ENCODE measurements around the gene CDKN2A. TPM values are rescaled to one million over a fixed set of nuclear protein-coding genes. Genes with fewer than 3 reads are reported as not detected.

Gene CDKN2A
- total RNA-seq, 8 experiments from 2014 or later = 10.1 to 54.7 (median 23.1) TPM

GRCh38 chr9:22030101-22030598, 36.0 kb upstream of the CDKN2A start:
- peak in 3 of 8 experiments; percentile 40 to 78 (median 63) for ATAC-seq (replicated peaks in 6 of 8)

GRCh38 chr9:22029231-22029630, 35.0 kb upstream of the CDKN2A start:
- Histone ChIP-seq H3K4me3 (no peak overlapping the region), H3K4me1 (replicated peaks in 1 of 2) (peaks cover 0 to 3% of the 10 kb centered on the region in 2 donors), H3K27ac (no peak overlapping the region)
- in situ Hi-C loops (cut with MboI; ENCODE audit: low pct_unique_long_range_greater_than_20kb in 2 of 9, low sequenced_read_pairs in 9 of 9, unreplicated experiment in 9 of 9) = loop anchor here in 1 of 9 experiments (25.0 kb wide), 1 partner anchor 208 kb away; no protein-coding TSS in a partner anchor
- no peak for ATAC-seq (replicated peaks in 6 of 8)
- 57 to 100% (median 83%) methylated on average over 1 to 4 of the region's 4 CpGs; no CpG with 5 or more reads in 1 of the 10 experiments for WGBS, 10 experiments

More at GRCh38 chr9:22030101-22030598, 36.0 kb upstream of the CDKN2A start:
- Histone ChIP-seq H3K4me3 (no peak overlapping the region), H3K27ac (no peak overlapping the region), H3K4me1 (replicated peaks in 1 of 2) (peaks cover 0 to 3% of the 10 kb centered on the region in 2 donors)
- in situ Hi-C loops (cut with MboI; ENCODE audit: low pct_unique_long_range_greater_than_20kb in 2 of 9, low sequenced_read_pairs in 9 of 9, unreplicated experiment in 9 of 9) = loop anchor here in 1 of 9 experiments (25.0 kb wide), 1 partner anchor 207 kb away; no protein-coding TSS in a partner anchor
- 11 to 40% (median 21%) methylated on average over 1 of the region's 1 CpG; no CpG with 5 or more reads in 6 of the 10 experiments for WGBS, 10 experiments

DNA sequence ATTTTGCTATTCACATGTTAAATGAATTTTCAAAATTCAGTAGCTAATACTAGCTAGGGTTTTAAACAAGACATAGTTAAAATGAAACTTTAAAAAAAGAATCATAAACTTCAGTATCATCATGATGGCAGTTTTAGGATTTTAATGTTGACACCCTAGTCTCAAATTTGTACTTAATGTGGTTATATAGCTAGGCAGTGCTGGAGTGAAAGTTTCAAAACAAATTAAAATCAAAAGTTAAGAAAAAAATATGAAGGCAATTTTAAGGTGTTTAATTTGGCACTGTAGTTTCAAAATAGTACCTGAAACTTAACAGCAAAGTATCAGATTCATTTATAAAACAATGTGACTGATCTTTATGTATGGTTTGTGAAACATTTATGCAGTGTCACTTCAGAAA, 34.2 kb upstream of the CDKN2A start:
- Histone ChIP-seq H3K4me3 (no peak overlapping the region), H3K27ac (no peak overlapping the region), H3K4me1 (replicated peaks in 1 of 2) (peaks cover 0 to 3% of the 10 kb centered on the region in 2 donors)
- no peak for ATAC-seq (replicated peaks in 6 of 8)
- in situ Hi-C loops (cut with MboI; ENCODE audit: low pct_unique_long_range_greater_than_20kb in 2 of 9, low sequenced_read_pairs in 9 of 9, unreplicated experiment in 9 of 9) = loop anchor here in 1 of 9 experiments (25.0 kb wide), 1 partner anchor 209 kb away; no protein-coding TSS in a partner anchor

- 50 to 100% (median 72%) methylated on average over 1 to 5 of the region's 6 CpGs for WGBS, 10 experiments
- Histone ChIP-seq H3K27ac (no peak overlapping the region), H3K4me1 (replicated peaks in 1 of 2) (peaks cover 0 to 3% of the 10 kb centered on the region in 2 donors), H3K4me3 (no peak overlapping the region)
- in situ Hi-C loops (cut with MboI; ENCODE audit: low pct_unique_long_range_greater_than_20kb in 2 of 9, low sequenced_read_pairs in 9 of 9, unreplicated experiment in 9 of 9) = loop anchor here in 1 of 9 experiments (25.0 kb wide), 1 partner anchor 211 kb away; no protein-coding TSS in a partner anchor
- ATAC-seq (replicated peaks in 6 of 8) = no peak
These were observed 32.5 kb upstream of the CDKN2A start for GRCh38 chr9:22026696-22027095.

GRCh38 chr9:22022396-22022795, 28.2 kb upstream of the CDKN2A start:
- ATAC-seq (replicated peaks in 6 of 8) = no peak
- Histone ChIP-seq H3K27ac (no peak overlapping the region), H3K4me3 (no peak overlapping the region), H3K4me1 (replicated peaks in 1 of 2) (no peaks in the 10 kb centered on the region)
- WGBS, 10 experiments = 75 to 100% (median 94%) methylated on average over 2 to 3 of the region's 3 CpGs; no CpG with 5 or more reads in 1 of the 10 experiments
- in situ Hi-C loops (cut with MboI; ENCODE audit: low pct_unique_long_range_greater_than_20kb in 2 of 9, low sequenced_read_pairs in 9 of 9, unreplicated experiment in 9 of 9) = loop anchor here in 2 of 9 experiments (25.0 kb wide), 2 partner anchors 210 to 215 kb away; partner anchors contain the start of gene MTAP (in 1 of the 2)

DNA sequence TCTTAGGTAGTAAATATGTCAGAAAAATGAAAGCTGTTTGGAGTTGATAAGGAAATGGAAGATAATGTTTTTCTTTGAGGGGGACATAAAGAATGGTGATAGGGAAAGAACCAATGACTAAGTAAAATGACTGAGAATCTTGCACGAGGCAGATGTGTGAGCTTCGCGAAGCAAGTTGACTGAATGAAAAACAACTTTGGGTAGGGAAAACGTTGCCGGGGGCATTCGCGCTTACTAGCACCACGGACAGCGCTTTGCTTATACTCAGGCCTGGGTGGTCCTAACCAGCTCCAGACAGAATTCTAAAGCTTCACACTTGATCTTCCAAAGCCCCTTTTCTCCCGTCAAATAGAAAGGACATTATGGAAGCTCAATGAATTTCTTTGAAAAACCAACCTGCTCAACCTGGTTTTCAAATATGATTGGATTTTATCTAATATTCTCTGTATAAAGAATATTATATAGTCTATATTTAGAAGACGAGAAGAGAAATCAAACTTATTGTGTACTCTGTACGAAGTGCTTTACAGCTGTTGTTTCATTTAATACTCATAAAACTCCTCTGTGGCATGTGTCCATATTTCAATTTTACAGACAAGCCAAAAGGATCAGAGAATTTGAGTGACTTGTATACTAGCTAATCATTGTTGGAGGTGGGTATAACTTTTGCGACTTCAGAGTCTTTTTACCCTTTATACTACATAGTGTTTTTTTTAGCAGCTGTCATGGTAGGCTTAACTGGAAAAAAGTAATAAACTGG, 16.9 kb upstream of the CDKN2A start:
- in situ Hi-C loops (cut with MboI; ENCODE audit: low pct_unique_long_range_greater_than_20kb in 2 of 9, low sequenced_read_pairs in 9 of 9, unreplicated experiment in 9 of 9) = loop anchor here in 2 of 9 experiments (25.0 kb wide), 2 partner anchors 199 to 226 kb away; partner anchors contain the start of gene MTAP (in 1 of the 2)
- WGBS, 10 experiments = 0 to 90% (median 26%) methylated on average over 2 to 13 of the region's 13 CpGs; no CpG with 5 or more reads in 1 of the 10 experiments
- peaks cover under 1 to 5% of the 10 kb centered on the region in 2 donors for H3K4me1 ChIP-seq (replicated peaks in 1 of 2)
- no peak overlapping the region for H3K4me3 ChIP-seq
- no peak overlapping the region for H3K27ac ChIP-seq
- no peak for ATAC-seq (replicated peaks in 6 of 8)

- WGBS, 10 experiments = 0 to 33% (median 14%) methylated on average over 1 to 5 of the region's 6 CpGs; no CpG with 5 or more reads in 5 of the 10 experiments
- in situ Hi-C loops (cut with MboI; ENCODE audit: low pct_unique_long_range_greater_than_20kb in 2 of 9, low sequenced_read_pairs in 9 of 9, unreplicated experiment in 9 of 9) = loop anchor here in 2 of 9 experiments (25.0 kb wide), 2 partner anchors 197 to 228 kb away; partner anchors contain the start of gene MTAP (in 1 of the 2)
- H3K4me1 ChIP-seq (replicated peaks in 1 of 2) = peaks cover 2 to 14% of the 10 kb centered on the region in 2 donors
- H3K27ac ChIP-seq = no peak overlapping the region
- ATAC-seq (replicated peaks in 6 of 8) = no peak
- H3K4me3 ChIP-seq = peak overlapping the region; percentile 44 to 62 (median 52)
These were observed 15.3 kb upstream of the CDKN2A start for GRCh38 chr9:22009506-22009867.

DNA sequence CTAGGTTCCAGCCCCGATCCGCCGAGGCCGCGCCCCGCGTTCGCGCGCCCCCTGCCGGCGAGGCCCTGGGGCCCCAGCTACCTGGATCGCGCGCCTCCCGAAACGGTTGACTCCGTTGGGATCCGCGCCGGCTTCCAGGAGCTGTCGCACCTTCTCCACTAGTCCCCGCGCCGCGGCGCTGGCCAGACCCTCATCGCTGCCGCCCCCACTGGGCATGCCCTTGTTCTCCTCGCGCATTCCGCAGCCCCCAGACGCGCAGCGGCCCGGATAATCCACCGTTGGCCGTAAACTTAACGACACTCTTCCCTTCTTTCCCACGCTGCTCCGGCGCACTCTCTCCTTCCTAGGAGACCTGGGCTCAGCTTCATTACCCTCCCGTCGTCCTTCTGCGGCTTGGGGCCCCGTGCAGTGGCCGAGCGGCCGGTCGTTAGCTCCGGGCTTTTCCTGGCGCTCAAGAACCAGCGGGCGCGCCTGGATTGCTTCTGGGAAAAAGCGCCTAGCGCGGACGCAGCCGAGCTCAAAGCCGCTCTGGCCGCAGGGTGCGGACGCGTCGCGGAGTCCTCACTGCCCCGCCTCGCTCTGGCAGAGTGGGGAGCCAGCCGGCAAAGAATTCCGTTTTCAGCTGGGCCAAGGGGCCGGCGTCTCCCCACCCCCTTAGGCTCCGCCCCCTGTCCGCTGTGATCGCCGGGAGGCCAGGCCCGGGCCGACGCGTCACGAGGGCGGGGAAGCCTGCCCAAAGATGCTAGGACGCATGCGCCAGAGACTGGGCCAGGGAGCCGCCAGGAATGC, 14.7 kb upstream of the CDKN2A start, which contains the start of gene CDKN2B:
Gene CDKN2B, minus strand, starts transcription at position 589 of the 789 bp plus-strand sequence. Its CDS starts 352 bp downstream, at position 237.
- H3K4me1 ChIP-seq (replicated peaks in 1 of 2) = peaks cover 2 to 14% of the 10 kb centered on the region in 2 donors
- in situ Hi-C loops (cut with MboI; ENCODE audit: low pct_unique_long_range_greater_than_20kb in 2 of 9, low sequenced_read_pairs in 9 of 9, unreplicated experiment in 9 of 9) = loop anchor here in 2 of 9 experiments (25.0 kb wide), 2 partner anchors 197 to 228 kb away; partner anchors contain the start of gene MTAP (in 1 of the 2)
- peak within 1 kb of the TSS; percentile 44 to 62 (median 52) for H3K4me3 ChIP-seq
- 0 to 3% (median 0%) methylated on average over 2 to 19 of the region's 86 CpGs; no CpG with 5 or more reads in 5 of the 10 experiments for WGBS, 10 experiments
- peak within 1 kb of the TSS in 1 of 2 donors; percentile 1 for H3K27ac ChIP-seq
- ATAC-seq (replicated peaks in 6 of 8) = peak; percentile 92 to 96 (median 94)

- Histone ChIP-seq H3K4me1 (replicated peaks in 1 of 2) (peaks cover 2 to 14% of the 10 kb centered on the region in 2 donors), H3K27ac (no peak overlapping the region), H3K4me3 (peak overlapping the region; percentile 44 to 62 (median 52))
- WGBS, 10 experiments = 0 to 25% (median 1%) methylated on average over 1 to 8 of the region's 8 CpGs
- in situ Hi-C loops (cut with MboI; ENCODE audit: low pct_unique_long_range_greater_than_20kb in 2 of 9, low sequenced_read_pairs in 9 of 9, unreplicated experiment in 9 of 9) = loop anchor here in 2 of 9 experiments (25.0 kb wide), 2 partner anchors 196 to 229 kb away; partner anchors contain the start of gene MTAP (in 1 of the 2)
- no peak for ATAC-seq (replicated peaks in 6 of 8)
These were observed 14.2 kb upstream of the CDKN2A start for GRCh38 chr9:22008384-22008716.

DNA sequence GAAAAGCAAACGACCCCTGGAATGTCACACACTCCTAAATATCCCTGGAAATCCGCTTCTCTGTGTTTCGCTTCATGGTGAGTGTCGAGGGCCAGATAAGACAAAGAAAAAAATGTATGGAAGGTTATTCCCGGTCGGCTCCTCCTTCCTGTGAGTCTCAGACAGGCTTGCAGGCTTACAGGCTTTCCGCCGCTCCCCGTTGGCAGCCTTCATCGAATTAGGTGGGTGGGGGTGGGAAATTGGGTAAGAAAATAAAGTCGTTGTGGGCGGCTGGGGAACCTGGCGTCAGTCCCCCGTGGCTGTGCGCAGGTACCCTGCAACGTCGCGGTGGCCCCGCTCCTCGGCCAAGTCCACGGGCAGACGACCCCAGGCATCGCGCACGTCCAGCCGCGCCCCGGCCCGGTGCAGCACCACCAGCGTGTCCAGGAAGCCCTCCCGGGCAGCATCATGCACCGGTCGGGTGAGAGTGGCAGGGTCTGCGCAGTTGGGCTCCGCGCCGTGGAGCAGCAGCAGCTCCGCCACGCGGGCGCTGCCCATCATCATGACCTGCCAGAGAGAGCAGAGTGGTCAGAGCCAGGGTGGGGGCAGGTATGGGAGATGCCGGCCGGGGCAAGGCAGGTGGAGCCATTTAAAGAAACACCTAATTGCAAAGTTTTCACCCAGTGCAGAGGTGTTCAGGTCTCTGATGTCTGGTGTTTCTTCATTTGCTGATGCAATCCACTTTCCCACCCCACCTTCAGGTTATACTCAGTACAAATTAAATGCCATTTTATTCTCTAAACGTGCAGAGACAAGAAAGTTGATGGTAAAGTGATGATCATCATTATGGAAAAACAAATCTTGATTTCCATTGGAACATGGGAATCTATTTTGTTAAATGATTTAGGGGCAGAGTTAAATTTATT, 11.8 kb upstream of the CDKN2A start:
- Histone ChIP-seq H3K27ac (no peak overlapping the region), H3K4me3 (peak overlapping the region in 4 of 5 donors; percentile 10 to 28 (median 12)), H3K4me1 (replicated peaks in 1 of 2) (peaks cover 2 to 14% of the 10 kb centered on the region in 2 donors)
- no peak for ATAC-seq (replicated peaks in 6 of 8)
- WGBS, 10 experiments = 0 to 78% (median 11%) methylated on average over 1 to 9 of the region's 44 CpGs; no CpG with 5 or more reads in 3 of the 10 experiments
- in situ Hi-C loops (cut with MboI; ENCODE audit: low pct_unique_long_range_greater_than_20kb in 2 of 9, low sequenced_read_pairs in 9 of 9, unreplicated experiment in 9 of 9) = loop anchor here in 2 of 9 experiments (25.0 kb wide), 2 partner anchors 194 to 231 kb away; partner anchors contain the start of gene MTAP (in 1 of the 2)

- 11 to 92% (median 62%) methylated on average over 1 to 12 of the region's 25 CpGs; no CpG with 5 or more reads in 3 of the 10 experiments for WGBS, 10 experiments
- no peak overlapping the region for H3K27ac ChIP-seq
- no peak for ATAC-seq (replicated peaks in 6 of 8)
- in situ Hi-C loops (cut with MboI; ENCODE audit: low pct_unique_long_range_greater_than_20kb in 2 of 9, low sequenced_read_pairs in 9 of 9, unreplicated experiment in 9 of 9) = loop anchor here in 2 of 9 experiments (25.0 kb wide), 2 partner anchors 193 to 232 kb away; partner anchors contain the start of gene MTAP (in 1 of the 2)
- peaks cover 2 to 14% of the 10 kb centered on the region in 2 donors for H3K4me1 ChIP-seq (replicated peaks in 1 of 2)
- peak overlapping the region in 3 of 5 donors; percentile 10 to 28 (median 15) for H3K4me3 ChIP-seq
These were observed 11.0 kb upstream of the CDKN2A start for GRCh38 chr9:22005021-22005701.

Measured in motor neuron (in vitro differentiated cells).